IPS DF 19.7 (cell line): ENCODE measurements around the gene TAAR9.

ENCODE experiments used
- DNase-seq: peaks from one replicate; pipeline ENCODE4 v3.0.0-alpha.2; 2013; ENCODE audit warnings: low read depth, low spot score

Gene TAAR9

GRCh38 chr6:132587424-132587823 is 49.3 kb downstream of the TAAR9 start:
- DNase-seq, result no peak
